Neural cell (in vitro differentiated cells): Measurements from ENCODE around the gene TGFBI. TPM values are rescaled to one million over a fixed set of nuclear protein-coding genes. Genes with fewer than 3 reads are reported as not detected.

Experiments
- H2AFZ ChIP-seq: fragments of 200-600, 300-800 bp; sonication (generic), shearing (Covaris generic); 2 replicates; pipeline ENCODE4 v1.6.0; 2014; ENCODE audit warnings: low read depth, mild to moderate bottlenecking, antibody characterized with exemption, low read length, moderate library complexity
- H3F3A ChIP-seq: fragments of 200-600 bp; shearing (Covaris generic); 2 replicates; pipeline ENCODE4 v1.6.1; 2016; ENCODE audit warnings: mild to moderate bottlenecking, moderate library complexity, mixed read lengths, antibody characterized with exemption, low read length; ENCODE audit not compliant: insufficient read depth, poor library complexity, severe bottlenecking
- H3K27ac ChIP-seq: fragments of 200-600, 300-800 bp; sonication (generic), shearing (Covaris generic); 2 replicates; pipeline ENCODE4 v1.5.1; 2014; ENCODE audit warnings: mild to moderate bottlenecking, low read length, moderate library complexity
- H3K27me3 ChIP-seq: fragments of 300-800, 200-600 bp; sonication (generic), shearing (Covaris generic); 2 replicates; pipeline ENCODE4 v1.6.0; 2014; ENCODE audit warnings: mild to moderate bottlenecking, low read depth, low read length, moderate library complexity; ENCODE audit not compliant: insufficient read depth
- H3K36me3 ChIP-seq: fragments of 300-800, 200-600 bp; sonication (generic), shearing (Covaris generic); 2 replicates; pipeline ENCODE4 v1.5.1; 2014; ENCODE audit warnings: mild to moderate bottlenecking, antibody characterized with exemption, low read length, moderate library complexity; ENCODE audit not compliant: insufficient read depth
- H3K4me2 ChIP-seq: fragments of 300-800, 200-600 bp; sonication (generic), shearing (Covaris generic); 2 replicates; pipeline ENCODE4 v1.6.0; 2014; ENCODE audit warnings: mild to moderate bottlenecking, low read length
- H3K4me3 ChIP-seq: fragments of 300-800, 200-600 bp; sonication (generic), shearing (Covaris generic); 2 replicates; pipeline ENCODE4 v1.5.1; 2014; ENCODE audit warnings: mild to moderate bottlenecking, low read length, moderate library complexity
- H3K79me2 ChIP-seq: fragments of 200-600 bp; shearing (Covaris generic); replicated peaks from 2 replicates; pipeline ENCODE4 v1.6.0; 2014; ENCODE audit warnings: mild to moderate bottlenecking, low read length, moderate library complexity; ENCODE audit not compliant: insufficient read depth
- H3K9ac ChIP-seq: fragments of 300-800, 200-600 bp; sonication (generic), shearing (Covaris generic); 2 replicates; pipeline ENCODE4 v1.6.1; 2016; ENCODE audit warnings: mild to moderate bottlenecking, low read length, mixed read lengths
- H3K9me2 ChIP-seq: fragments of 200-600 bp; shearing (Covaris generic); 2 replicates; pipeline ENCODE4 v1.6.1; 2016; ENCODE audit warnings: mild to moderate bottlenecking, low read length, mixed read lengths; ENCODE audit not compliant: insufficient read depth
- H3K9me3 ChIP-seq: fragments of 200-600, 300-800 bp; sonication (generic), shearing (Covaris generic); 2 replicates; pipeline ENCODE4 v1.6.1; 2016; ENCODE audit warnings: mild to moderate bottlenecking, mixed run types, low read length, moderate library complexity, mixed read lengths
- H4K20me1 ChIP-seq: fragments of 200-600 bp; shearing (Covaris generic); 2 replicates; pipeline ENCODE4 v1.6.1; 2016; ENCODE audit warnings: mild to moderate bottlenecking, mixed run types; ENCODE audit not compliant: insufficient read depth
- EP300 ChIP-seq: fragments of 450-650 bp; conservative IDR thresholded peaks from 2 replicates; pipeline ENCODE4 v1.6.1; 2014; ENCODE audit warnings: antibody characterized with exemption, mild to moderate bottlenecking, moderate library complexity; ENCODE audit not compliant: poor library complexity, severe bottlenecking
- EZH2 ChIP-seq: fragments of 200-600, 300-800 bp; shearing (Covaris generic), sonication (generic); IDR thresholded peaks from 2 replicates; pipeline ENCODE4 v1.6.1; 2014; ENCODE audit warnings: antibody characterized with exemption, low read length, borderline replicate concordance, mild to moderate bottlenecking; ENCODE audit not compliant: insufficient read depth, poor library complexity, severe bottlenecking
- MXI1 ChIP-seq: fragments of 450-650 bp; conservative IDR thresholded peaks from 2 replicates; pipeline ENCODE4 v1.6.1; 2014; ENCODE audit warnings: antibody characterized with exemption, mild to moderate bottlenecking; ENCODE audit not compliant: poor library complexity, severe bottlenecking
- POLR2AphosphoS5 ChIP-seq: IDR thresholded peaks from 2 replicates; pipeline ENCODE4 v1.6.1; 2012
- RAD21 ChIP-seq: fragments of 450-650 bp; conservative IDR thresholded peaks from 2 replicates; pipeline ENCODE4 v1.6.1; 2014; ENCODE audit warnings: antibody characterized with exemption, mild to moderate bottlenecking, moderate library complexity
- SMC3 ChIP-seq: fragments of 450-650 bp; conservative IDR thresholded peaks from 2 replicates; pipeline ENCODE4 v1.6.1; 2014; ENCODE audit warnings: antibody characterized with exemption, mild to moderate bottlenecking, moderate library complexity; ENCODE audit not compliant: poor library complexity
- TAF1 ChIP-seq: IDR thresholded peaks from 2 replicates; pipeline ENCODE4 v1.6.1; 2012; ENCODE audit warnings: low read depth
- polyA plus RNA-seq: library from polyadenylated mRNA; depleted of rRNA; stranded (reverse); fragments of >200 nt; gene quantifications from 2 replicates; pipeline ENCODE4 v1.2.3, GENCODE V29; 2014
- TF ChIP-seq, protein P1 (sequence below): fragments of 450-650 bp; IDR thresholded peaks from 2 replicates; pipeline ENCODE4 v1.5.1; 2014; ENCODE audit warnings: antibody characterized with exemption, mild to moderate bottlenecking, moderate library complexity; ENCODE audit not compliant: poor library complexity, severe bottlenecking
- TF ChIP-seq, protein P2 (sequence below): IDR thresholded peaks from 2 replicates; pipeline ENCODE4 v1.6.1; 2012; ENCODE audit warnings: borderline replicate concordance

TGFBI gene
- polyA plus RNA-seq, 1 donor from 2014 or later: 0.71 TPM

DNA sequence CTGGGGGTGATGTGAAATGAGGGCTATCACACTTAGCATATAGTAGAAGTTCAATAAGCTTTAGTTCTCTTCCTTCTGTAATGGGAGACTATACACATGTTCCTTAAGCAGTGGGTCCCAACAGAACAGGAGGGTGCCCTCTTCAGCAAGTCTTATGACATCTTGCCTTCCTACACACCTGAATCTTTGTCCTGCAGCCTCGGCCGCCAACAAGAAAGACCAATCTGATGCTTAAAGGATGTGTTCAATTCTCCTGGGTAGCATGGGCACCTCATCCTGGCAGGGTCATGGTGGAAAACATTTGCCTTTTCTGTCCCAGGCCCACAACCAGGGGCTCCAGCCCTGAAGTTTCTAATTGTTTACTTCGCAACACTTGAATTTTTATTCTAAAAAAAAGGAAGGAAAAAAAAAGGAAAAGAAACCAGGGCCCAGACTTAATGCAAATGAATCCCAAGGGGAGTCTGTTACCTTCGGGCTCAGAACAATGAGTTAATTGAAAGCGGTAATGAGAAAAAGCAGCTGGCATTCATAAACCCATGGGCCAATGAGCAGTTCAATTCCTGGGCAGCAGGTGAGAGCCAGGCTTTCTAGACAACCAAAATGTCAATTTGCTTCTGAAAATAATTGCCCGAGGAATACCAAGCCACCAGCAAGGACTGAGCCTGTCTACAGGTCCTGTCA, 77.7 kb downstream of the TGFBI start:
- H3K9me3 ChIP-seq: no peaks in the 10 kb centered on the region
- TF ChIP-seq EZH2 (no peak), TAF1 (no peak), POLR2AphosphoS5 (no peak), MXI1 (no peak), RAD21 (no peak), SMC3 (no peak), EP300 (no peak)
- TF ChIP-seq, protein P1, sequence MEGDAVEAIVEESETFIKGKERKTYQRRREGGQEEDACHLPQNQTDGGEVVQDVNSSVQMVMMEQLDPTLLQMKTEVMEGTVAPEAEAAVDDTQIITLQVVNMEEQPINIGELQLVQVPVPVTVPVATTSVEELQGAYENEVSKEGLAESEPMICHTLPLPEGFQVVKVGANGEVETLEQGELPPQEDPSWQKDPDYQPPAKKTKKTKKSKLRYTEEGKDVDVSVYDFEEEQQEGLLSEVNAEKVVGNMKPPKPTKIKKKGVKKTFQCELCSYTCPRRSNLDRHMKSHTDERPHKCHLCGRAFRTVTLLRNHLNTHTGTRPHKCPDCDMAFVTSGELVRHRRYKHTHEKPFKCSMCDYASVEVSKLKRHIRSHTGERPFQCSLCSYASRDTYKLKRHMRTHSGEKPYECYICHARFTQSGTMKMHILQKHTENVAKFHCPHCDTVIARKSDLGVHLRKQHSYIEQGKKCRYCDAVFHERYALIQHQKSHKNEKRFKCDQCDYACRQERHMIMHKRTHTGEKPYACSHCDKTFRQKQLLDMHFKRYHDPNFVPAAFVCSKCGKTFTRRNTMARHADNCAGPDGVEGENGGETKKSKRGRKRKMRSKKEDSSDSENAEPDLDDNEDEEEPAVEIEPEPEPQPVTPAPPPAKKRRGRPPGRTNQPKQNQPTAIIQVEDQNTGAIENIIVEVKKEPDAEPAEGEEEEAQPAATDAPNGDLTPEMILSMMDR: no peak
- TF ChIP-seq, protein P2, sequence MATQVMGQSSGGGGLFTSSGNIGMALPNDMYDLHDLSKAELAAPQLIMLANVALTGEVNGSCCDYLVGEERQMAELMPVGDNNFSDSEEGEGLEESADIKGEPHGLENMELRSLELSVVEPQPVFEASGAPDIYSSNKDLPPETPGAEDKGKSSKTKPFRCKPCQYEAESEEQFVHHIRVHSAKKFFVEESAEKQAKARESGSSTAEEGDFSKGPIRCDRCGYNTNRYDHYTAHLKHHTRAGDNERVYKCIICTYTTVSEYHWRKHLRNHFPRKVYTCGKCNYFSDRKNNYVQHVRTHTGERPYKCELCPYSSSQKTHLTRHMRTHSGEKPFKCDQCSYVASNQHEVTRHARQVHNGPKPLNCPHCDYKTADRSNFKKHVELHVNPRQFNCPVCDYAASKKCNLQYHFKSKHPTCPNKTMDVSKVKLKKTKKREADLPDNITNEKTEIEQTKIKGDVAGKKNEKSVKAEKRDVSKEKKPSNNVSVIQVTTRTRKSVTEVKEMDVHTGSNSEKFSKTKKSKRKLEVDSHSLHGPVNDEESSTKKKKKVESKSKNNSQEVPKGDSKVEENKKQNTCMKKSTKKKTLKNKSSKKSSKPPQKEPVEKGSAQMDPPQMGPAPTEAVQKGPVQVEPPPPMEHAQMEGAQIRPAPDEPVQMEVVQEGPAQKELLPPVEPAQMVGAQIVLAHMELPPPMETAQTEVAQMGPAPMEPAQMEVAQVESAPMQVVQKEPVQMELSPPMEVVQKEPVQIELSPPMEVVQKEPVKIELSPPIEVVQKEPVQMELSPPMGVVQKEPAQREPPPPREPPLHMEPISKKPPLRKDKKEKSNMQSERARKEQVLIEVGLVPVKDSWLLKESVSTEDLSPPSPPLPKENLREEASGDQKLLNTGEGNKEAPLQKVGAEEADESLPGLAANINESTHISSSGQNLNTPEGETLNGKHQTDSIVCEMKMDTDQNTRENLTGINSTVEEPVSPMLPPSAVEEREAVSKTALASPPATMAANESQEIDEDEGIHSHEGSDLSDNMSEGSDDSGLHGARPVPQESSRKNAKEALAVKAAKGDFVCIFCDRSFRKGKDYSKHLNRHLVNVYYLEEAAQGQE: no peak
- H3K9ac ChIP-seq: no peak overlapping the region
- no peaks in the 10 kb centered on the region for H3K36me3 ChIP-seq
- no peak overlapping the region for H3K4me2 ChIP-seq
- no peaks in the 10 kb centered on the region for H4K20me1 ChIP-seq
- no peaks in the 10 kb centered on the region for H3F3A ChIP-seq
- H3K79me2 ChIP-seq: no peaks in the 10 kb centered on the region
- H3K9me2 ChIP-seq: no peaks in the 10 kb centered on the region
- no peaks in the 10 kb centered on the region for H3K27me3 ChIP-seq
- no peak overlapping the region for H3K4me3 ChIP-seq
- H2AFZ ChIP-seq: no peak overlapping the region
- no peak overlapping the region for H3K27ac ChIP-seq

DNA sequence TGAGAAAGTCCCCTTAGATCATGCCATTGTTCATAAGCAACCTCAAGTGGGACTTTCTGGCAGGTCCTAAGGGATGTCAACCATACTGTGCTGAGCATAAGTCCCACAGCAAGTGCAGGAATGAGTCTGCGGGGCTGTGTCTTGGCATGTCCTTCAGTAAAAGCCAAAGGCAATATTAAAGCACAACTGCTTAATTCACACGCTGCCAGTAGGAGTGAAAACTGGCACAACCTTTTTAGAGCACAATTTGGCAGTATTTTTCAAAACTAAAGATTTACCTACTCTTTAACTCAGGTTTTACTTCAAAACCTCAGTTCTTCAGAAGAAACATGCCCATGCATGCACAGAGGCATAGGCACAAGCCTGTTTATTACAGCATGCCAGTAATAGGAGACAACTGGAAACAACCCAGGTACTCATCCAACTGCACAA, 79.4 kb downstream of the TGFBI start:
- H3K9me2 ChIP-seq: no peaks in the 10 kb centered on the region
- no peaks in the 10 kb centered on the region for H3K9me3 ChIP-seq
- no peak overlapping the region for H3K9ac ChIP-seq
- no peaks in the 10 kb centered on the region for H3K79me2 ChIP-seq
- H3K27me3 ChIP-seq: no peaks in the 10 kb centered on the region
- H4K20me1 ChIP-seq: no peaks in the 10 kb centered on the region
- H3K27ac ChIP-seq: no peak overlapping the region
- TF ChIP-seq SMC3 (no peak), EZH2 (no peak), EP300 (no peak), POLR2AphosphoS5 (no peak), MXI1 (no peak), RAD21 (no peak), TAF1 (no peak)
- TF ChIP-seq, protein P2: no peak
- TF ChIP-seq, protein P1: no peak
- H3K4me2 ChIP-seq: no peak overlapping the region
- H3F3A ChIP-seq: no peaks in the 10 kb centered on the region
- H2AFZ ChIP-seq: no peak overlapping the region
- H3K4me3 ChIP-seq: no peak overlapping the region
- H3K36me3 ChIP-seq: no peaks in the 10 kb centered on the region
